ENCODE data around the gene C1QTNF7. TPM values are rescaled to one million over a fixed set of nuclear protein-coding genes. Genes with fewer than 3 reads are reported as not detected.
A peak's percentile ranks its signal among the peaks of the same experiment; 100 is the strongest.

The C1QTNF7 gene
- total and polyA plus RNA-seq, 2 donors, result 0.61 to 0.94 TPM

DNA sequence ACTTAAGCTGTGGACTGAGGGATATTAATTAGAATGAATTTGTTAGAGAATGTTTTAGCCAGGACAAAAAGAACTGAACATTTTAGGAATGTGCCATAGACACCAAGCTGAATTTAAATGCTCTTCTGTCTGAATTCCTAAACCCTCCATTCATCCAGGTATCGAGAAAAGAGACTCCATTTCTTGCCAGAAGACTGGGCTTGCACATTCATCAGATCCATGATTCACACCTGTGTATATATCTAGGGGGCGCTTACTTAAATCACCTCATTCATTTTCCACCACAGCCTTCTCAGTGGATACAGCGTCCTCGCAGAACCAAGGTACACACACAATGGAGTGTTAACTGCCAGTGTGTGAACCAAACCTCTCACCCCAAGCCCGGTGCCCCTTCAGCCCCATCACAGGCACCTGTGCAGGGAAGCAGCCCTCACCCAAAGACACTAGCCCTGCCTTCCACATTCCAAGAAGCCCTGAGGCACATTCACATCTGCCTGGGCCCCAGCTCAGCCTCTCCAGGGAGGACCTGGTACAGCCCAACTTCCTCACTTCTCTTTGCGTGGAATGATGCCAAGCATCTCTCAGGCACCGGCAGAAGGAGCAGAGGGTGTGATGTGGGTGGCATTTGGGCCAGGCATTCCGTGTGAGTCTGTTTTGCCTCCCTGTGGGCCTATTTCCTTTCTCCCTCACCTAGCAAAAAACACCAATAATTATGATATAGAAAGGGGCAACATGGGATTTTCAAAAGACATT is 35.6 kb upstream of the C1QTNF7 start:
- Histone ChIP-seq H3K27ac (ENCODE audit: low read depth in 1 of 2, low read length in 1 of 2) (no peak overlapping the region), H3K36me3 (ENCODE audit: control insufficient read depth in 2 of 2, insufficient read depth in 2 of 2, low read length in 1 of 2) (no peaks in the 10 kb centered on the region), H3K4me1 (ENCODE audit: control insufficient read depth in 2 of 2, insufficient read depth in 2 of 2, low read length in 2 of 2) (no peaks in the 10 kb centered on the region), H3K27me3 (ENCODE audit: control insufficient read depth in 2 of 2, insufficient read depth in 1 of 2, low read length in 1 of 2) (no peaks in the 10 kb centered on the region), H3K9me3 (ENCODE audit: control insufficient read depth in 2 of 2, insufficient read depth in 1 of 2, low read length in 1 of 2) (no peaks in the 10 kb centered on the region), H3K4me3 (ENCODE audit: low read length in 2 of 2) (no peak overlapping the region)
- DNase-seq (ENCODE audit: low read depth in 6 of 9, low spot score in 9 of 9), result no peak
- WGBS, result 97% methylated on average over 8 of the region's 8 CpGs

DNA sequence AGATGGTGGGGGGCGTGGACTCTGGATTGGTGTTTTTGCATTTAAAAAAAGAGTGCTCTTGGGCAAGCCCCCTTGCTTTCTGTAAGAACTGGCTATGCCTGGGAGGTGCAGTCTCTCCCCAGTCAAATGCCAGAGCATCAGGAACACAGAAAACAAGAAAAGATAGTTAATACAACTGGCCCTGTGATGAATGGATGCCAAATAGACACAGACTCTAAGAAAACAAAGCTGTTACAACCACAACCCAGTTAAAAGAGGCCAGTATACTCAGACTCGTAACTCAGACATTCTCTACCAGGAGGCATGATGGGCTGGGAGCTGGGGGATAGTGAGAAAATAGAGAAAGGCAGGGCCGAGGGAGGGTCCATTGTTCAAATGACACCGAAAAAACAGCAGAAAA is 32.5 kb upstream of the C1QTNF7 start:
- H3K27ac ChIP-seq (ENCODE audit: low read depth in 1 of 2, low read length in 1 of 2), result no peak overlapping the region
- H3K36me3 ChIP-seq (ENCODE audit: control insufficient read depth in 2 of 2, insufficient read depth in 2 of 2, low read length in 1 of 2), result no peaks in the 10 kb centered on the region
- 95% methylated on average over 4 of the region's 4 CpGs for WGBS
- H3K4me1 ChIP-seq (ENCODE audit: control insufficient read depth in 2 of 2, insufficient read depth in 2 of 2, low read length in 2 of 2), result peaks cover under 1% of the 10 kb centered on the region in 2 donors
- H3K4me3 ChIP-seq (ENCODE audit: low read length in 2 of 2), result no peak overlapping the region
- H3K27me3 ChIP-seq (ENCODE audit: control insufficient read depth in 2 of 2, insufficient read depth in 1 of 2, low read length in 1 of 2), result no peaks in the 10 kb centered on the region
- no peaks in the 10 kb centered on the region for H3K9me3 ChIP-seq (ENCODE audit: control insufficient read depth in 2 of 2, insufficient read depth in 1 of 2, low read length in 1 of 2)
- no peak for DNase-seq (ENCODE audit: low read depth in 6 of 9, low spot score in 9 of 9)

DNA sequence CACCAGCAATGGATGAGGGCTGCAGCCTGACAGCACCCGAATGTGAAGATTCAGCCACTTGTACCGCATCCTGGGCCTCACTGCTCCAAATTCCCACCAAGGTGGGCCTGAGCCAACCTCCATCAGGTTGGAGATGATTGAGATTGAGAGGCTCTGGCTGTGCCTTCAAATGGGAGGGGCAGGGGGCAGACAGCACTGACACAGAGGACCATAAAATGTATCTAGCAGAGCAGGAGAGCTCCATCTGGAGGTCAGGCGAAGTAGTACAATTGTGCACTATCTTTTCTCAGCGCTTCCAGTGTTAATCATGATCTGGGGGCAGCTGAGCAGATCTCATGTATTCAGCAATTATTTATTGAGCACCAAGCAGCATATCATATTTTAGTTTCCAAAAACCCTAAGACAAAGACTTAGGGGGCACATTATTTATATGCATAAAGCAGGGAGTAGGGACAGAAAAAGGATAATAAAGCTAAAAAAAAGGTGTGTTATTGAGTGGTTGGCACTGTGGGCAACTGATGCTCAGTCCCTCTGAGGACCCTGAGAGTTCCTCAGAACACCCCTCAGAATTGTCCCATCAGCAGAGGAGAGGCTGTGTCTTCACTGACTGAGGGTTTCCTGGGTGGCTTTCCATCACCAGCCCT is 31.6 kb upstream of the C1QTNF7 start:
- H3K9me3 ChIP-seq (ENCODE audit: control insufficient read depth in 2 of 2, insufficient read depth in 1 of 2, low read length in 1 of 2), result no peaks in the 10 kb centered on the region
- H3K36me3 ChIP-seq (ENCODE audit: control insufficient read depth in 2 of 2, insufficient read depth in 2 of 2, low read length in 1 of 2), result no peaks in the 10 kb centered on the region
- WGBS, result 61% methylated on average over 4 of the region's 4 CpGs
- peak in 4 of 9 donors; percentile 40 to 78 (median 62) for DNase-seq (ENCODE audit: low read depth in 6 of 9, low spot score in 9 of 9)
- no peak overlapping the region for H3K4me3 ChIP-seq (ENCODE audit: low read length in 2 of 2)
- H3K27ac ChIP-seq (ENCODE audit: low read depth in 1 of 2, low read length in 1 of 2), result no peak overlapping the region
- peaks cover 10 to 11% of the 10 kb centered on the region in 2 donors for H3K4me1 ChIP-seq (ENCODE audit: control insufficient read depth in 2 of 2, insufficient read depth in 2 of 2, low read length in 2 of 2)
- no peaks in the 10 kb centered on the region for H3K27me3 ChIP-seq (ENCODE audit: control insufficient read depth in 2 of 2, insufficient read depth in 1 of 2, low read length in 1 of 2)

DNA sequence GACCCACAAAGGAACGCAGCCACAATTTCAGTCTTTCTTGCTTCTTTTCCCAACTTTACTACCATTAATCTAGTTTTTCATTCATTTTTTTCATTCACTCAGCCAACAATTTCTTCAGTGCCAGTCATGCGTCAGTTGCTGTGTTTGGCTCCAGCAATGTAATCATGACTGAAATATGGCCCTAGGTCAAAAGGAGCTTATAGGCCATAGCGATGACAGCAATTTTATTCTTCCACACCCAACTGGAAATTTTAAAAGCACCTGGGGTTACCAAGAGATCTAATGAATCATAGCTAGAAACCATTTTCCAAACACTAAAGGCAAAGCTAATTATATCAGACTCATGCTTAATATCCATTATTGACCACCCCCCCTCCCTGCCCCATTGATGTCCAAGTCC is 29.8 kb upstream of the C1QTNF7 start:
- DNase-seq (ENCODE audit: low read depth in 6 of 9, low spot score in 9 of 9), result no peak
- H3K27ac ChIP-seq (ENCODE audit: low read depth in 1 of 2, low read length in 1 of 2), result no peak overlapping the region
- 66% methylated on average over 3 of the region's 3 CpGs for WGBS
- no peak overlapping the region for H3K4me3 ChIP-seq (ENCODE audit: low read length in 2 of 2)
- no peaks in the 10 kb centered on the region for H3K27me3 ChIP-seq (ENCODE audit: control insufficient read depth in 2 of 2, insufficient read depth in 1 of 2, low read length in 1 of 2)
- H3K4me1 ChIP-seq (ENCODE audit: control insufficient read depth in 2 of 2, insufficient read depth in 2 of 2, low read length in 2 of 2), result peaks cover 12 to 14% of the 10 kb centered on the region in 2 donors
- no peaks in the 10 kb centered on the region for H3K36me3 ChIP-seq (ENCODE audit: control insufficient read depth in 2 of 2, insufficient read depth in 2 of 2, low read length in 1 of 2)
- no peaks in the 10 kb centered on the region for H3K9me3 ChIP-seq (ENCODE audit: control insufficient read depth in 2 of 2, insufficient read depth in 1 of 2, low read length in 1 of 2)

DNA sequence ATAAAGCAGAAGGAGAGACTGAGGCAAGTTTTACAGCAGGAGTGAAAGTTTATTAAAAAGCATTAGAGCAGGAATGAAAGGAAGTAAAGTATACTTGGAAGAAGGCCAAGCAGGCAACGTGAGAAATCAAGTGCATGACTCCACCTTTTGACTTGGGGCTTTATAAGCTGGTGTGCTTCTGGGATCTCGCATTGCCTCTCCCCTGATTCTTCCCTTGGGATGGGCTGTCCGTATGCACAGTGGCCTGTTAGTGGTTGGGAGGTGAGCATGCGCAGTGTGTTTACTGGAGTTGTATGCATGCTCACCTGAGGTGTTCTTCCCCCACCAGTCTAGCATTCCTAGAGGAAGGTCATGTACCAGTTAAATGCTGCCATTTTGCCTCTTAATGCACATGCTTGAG is 29.1 kb upstream of the C1QTNF7 start:
- no peak overlapping the region for H3K4me3 ChIP-seq (ENCODE audit: low read length in 2 of 2)
- H3K27me3 ChIP-seq (ENCODE audit: control insufficient read depth in 2 of 2, insufficient read depth in 1 of 2, low read length in 1 of 2), result no peaks in the 10 kb centered on the region
- no peaks in the 10 kb centered on the region for H3K9me3 ChIP-seq (ENCODE audit: control insufficient read depth in 2 of 2, insufficient read depth in 1 of 2, low read length in 1 of 2)
- no peak overlapping the region for H3K27ac ChIP-seq (ENCODE audit: low read depth in 1 of 2, low read length in 1 of 2)
- 72% methylated on average over 4 of the region's 4 CpGs for WGBS
- H3K36me3 ChIP-seq (ENCODE audit: control insufficient read depth in 2 of 2, insufficient read depth in 2 of 2, low read length in 1 of 2), result no peaks in the 10 kb centered on the region
- no peak for DNase-seq (ENCODE audit: low read depth in 6 of 9, low spot score in 9 of 9)
- peaks cover 12 to 14% of the 10 kb centered on the region in 2 donors for H3K4me1 ChIP-seq (ENCODE audit: control insufficient read depth in 2 of 2, insufficient read depth in 2 of 2, low read length in 2 of 2)

DNA sequence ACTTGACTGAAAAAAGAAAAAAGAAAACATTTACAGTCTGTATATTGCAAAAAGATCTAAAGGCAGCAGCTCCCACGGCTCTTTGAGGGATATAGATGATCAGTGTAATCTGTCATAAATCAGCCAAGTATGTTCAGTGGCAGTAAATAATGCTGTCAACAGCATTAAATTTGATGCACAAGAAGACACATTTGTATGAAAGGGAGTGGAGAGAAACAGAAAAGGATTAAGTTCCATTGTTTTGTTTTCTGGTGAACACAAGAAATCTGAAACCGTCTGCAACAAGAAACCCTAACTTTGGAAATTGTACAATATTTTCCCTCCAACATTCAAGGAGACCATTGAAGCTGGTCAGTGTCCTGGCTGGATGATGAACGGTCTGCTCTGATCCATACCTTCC is 27.6 kb upstream of the C1QTNF7 start:
- Histone ChIP-seq H3K9me3 (ENCODE audit: control insufficient read depth in 2 of 2, insufficient read depth in 1 of 2, low read length in 1 of 2) (no peaks in the 10 kb centered on the region), H3K4me3 (ENCODE audit: low read length in 2 of 2) (no peak overlapping the region), H3K27ac (ENCODE audit: low read depth in 1 of 2, low read length in 1 of 2) (peak overlapping the region in 1 of 2 donors; percentile 76), H3K36me3 (ENCODE audit: control insufficient read depth in 2 of 2, insufficient read depth in 2 of 2, low read length in 1 of 2) (no peaks in the 10 kb centered on the region), H3K4me1 (ENCODE audit: control insufficient read depth in 2 of 2, insufficient read depth in 2 of 2, low read length in 2 of 2) (peaks cover 12 to 14% of the 10 kb centered on the region in 2 donors), H3K27me3 (ENCODE audit: control insufficient read depth in 2 of 2, insufficient read depth in 1 of 2, low read length in 1 of 2) (no peaks in the 10 kb centered on the region)
- WGBS, result 92% methylated on average over 3 of the region's 3 CpGs
- DNase-seq (ENCODE audit: low read depth in 6 of 9, low spot score in 9 of 9), result peak in 1 of 9 donors; percentile 15

DNA sequence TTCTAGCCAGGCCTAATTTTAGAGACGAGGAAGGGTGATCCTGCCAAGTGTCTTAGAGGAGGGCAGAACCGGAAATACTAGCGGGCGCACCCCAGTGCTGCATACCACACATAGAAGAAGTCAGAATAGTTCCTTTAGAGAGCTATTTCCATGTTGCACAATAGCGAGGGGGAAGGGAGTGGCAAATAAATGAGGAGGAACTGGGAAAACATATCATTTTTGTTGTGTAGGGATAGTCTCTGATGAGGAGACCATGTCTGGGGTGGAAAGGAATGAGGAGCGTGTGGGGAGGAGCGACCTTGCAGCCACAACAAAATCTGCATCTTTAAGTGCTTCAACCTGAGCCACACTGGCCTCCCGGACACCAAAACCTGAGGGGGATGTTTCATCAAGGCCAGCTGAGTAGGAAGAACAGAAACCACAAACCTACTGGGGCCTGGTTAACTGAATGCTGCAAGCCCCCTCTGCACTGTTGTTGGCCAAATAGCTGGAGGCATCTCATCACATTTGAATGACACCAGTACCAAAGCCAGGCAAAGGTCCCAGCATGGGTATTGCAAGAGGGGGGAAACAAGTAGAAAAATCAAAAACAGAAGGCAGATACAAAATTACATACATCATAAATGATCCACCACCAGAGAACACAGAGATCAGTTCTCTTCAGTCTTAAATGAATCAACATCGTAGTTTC is 26.7 kb upstream of the C1QTNF7 start:
- H3K9me3 ChIP-seq (ENCODE audit: control insufficient read depth in 2 of 2, insufficient read depth in 1 of 2, low read length in 1 of 2), result no peaks in the 10 kb centered on the region
- peak overlapping the region in 1 of 2 donors; percentile 0 for H3K4me3 ChIP-seq (ENCODE audit: low read length in 2 of 2)
- no peaks in the 10 kb centered on the region for H3K27me3 ChIP-seq (ENCODE audit: control insufficient read depth in 2 of 2, insufficient read depth in 1 of 2, low read length in 1 of 2)
- peak overlapping the region; percentile 43 to 76 for H3K27ac ChIP-seq (ENCODE audit: low read depth in 1 of 2, low read length in 1 of 2)
- no peaks in the 10 kb centered on the region for H3K36me3 ChIP-seq (ENCODE audit: control insufficient read depth in 2 of 2, insufficient read depth in 2 of 2, low read length in 1 of 2)
- WGBS, result 11% methylated on average over 9 of the region's 9 CpGs
- peak in 6 of 9 donors; percentile 36 to 81 (median 48) for DNase-seq (ENCODE audit: low read depth in 6 of 9, low spot score in 9 of 9)
- H3K4me1 ChIP-seq (ENCODE audit: control insufficient read depth in 2 of 2, insufficient read depth in 2 of 2, low read length in 2 of 2), result peaks cover 12 to 14% of the 10 kb centered on the region in 2 donors

DNA sequence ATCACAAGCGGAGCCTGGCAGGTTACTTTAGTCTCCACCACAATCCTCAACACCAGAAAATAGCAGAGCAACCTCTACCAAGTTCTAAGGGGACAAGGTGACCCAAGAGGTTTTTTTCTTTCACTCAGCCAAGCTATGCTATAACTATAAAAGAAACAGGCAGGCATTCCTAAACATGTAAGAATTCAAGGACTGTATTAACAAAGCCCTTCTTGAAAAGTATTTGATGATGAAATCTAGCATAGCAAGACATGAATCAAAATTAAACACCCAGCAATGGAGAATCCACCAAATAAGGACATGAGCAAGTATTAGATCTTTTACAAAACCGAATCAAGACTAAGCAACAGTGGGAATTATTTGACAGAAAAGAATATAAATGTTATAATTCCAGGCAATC is 25.7 kb upstream of the C1QTNF7 start:
- no peaks in the 10 kb centered on the region for H3K9me3 ChIP-seq (ENCODE audit: control insufficient read depth in 2 of 2, insufficient read depth in 1 of 2, low read length in 1 of 2)
- H3K4me3 ChIP-seq (ENCODE audit: low read length in 2 of 2), result no peak overlapping the region
- H3K36me3 ChIP-seq (ENCODE audit: control insufficient read depth in 2 of 2, insufficient read depth in 2 of 2, low read length in 1 of 2), result no peaks in the 10 kb centered on the region
- 94% methylated on average over 2 of the region's 2 CpGs for WGBS
- DNase-seq (ENCODE audit: low read depth in 6 of 9, low spot score in 9 of 9), result peak in 1 of 9 donors; percentile 30
- peaks cover 12 to 14% of the 10 kb centered on the region in 2 donors for H3K4me1 ChIP-seq (ENCODE audit: control insufficient read depth in 2 of 2, insufficient read depth in 2 of 2, low read length in 2 of 2)
- H3K27me3 ChIP-seq (ENCODE audit: control insufficient read depth in 2 of 2, insufficient read depth in 1 of 2, low read length in 1 of 2), result no peaks in the 10 kb centered on the region
- peak overlapping the region in 1 of 2 donors; percentile 76 for H3K27ac ChIP-seq (ENCODE audit: low read depth in 1 of 2, low read length in 1 of 2)

DNA sequence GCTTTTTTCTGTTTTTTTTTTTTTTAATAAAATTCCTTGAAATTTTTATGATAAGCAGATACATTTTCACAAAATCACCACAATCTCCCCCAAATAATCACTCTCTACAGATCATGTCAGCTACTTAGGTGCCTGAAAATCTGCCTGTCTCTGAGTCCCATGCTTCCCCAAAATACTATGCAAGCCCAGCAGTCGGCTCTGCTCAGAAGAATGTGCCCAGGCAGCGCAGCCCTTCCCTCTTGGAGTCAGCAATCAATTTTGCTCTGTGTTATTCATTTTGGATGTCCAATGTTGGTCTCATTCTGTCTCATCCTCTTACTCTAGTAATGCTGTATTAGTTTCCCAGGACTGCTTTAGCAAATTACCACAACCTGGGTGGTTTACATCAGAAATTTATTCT is 24.9 kb upstream of the C1QTNF7 start:
- H3K27me3 ChIP-seq (ENCODE audit: control insufficient read depth in 2 of 2, insufficient read depth in 1 of 2, low read length in 1 of 2), result no peaks in the 10 kb centered on the region
- H3K36me3 ChIP-seq (ENCODE audit: control insufficient read depth in 2 of 2, insufficient read depth in 2 of 2, low read length in 1 of 2), result no peaks in the 10 kb centered on the region
- no peaks in the 10 kb centered on the region for H3K9me3 ChIP-seq (ENCODE audit: control insufficient read depth in 2 of 2, insufficient read depth in 1 of 2, low read length in 1 of 2)
- no peak overlapping the region for H3K4me3 ChIP-seq (ENCODE audit: low read length in 2 of 2)
- WGBS, result 93% methylated on average over 2 of the region's 2 CpGs
- no peak overlapping the region for H3K27ac ChIP-seq (ENCODE audit: low read depth in 1 of 2, low read length in 1 of 2)
- DNase-seq (ENCODE audit: low read depth in 6 of 9, low spot score in 9 of 9), result no peak
- H3K4me1 ChIP-seq (ENCODE audit: control insufficient read depth in 2 of 2, insufficient read depth in 2 of 2, low read length in 2 of 2), result peaks cover 12 to 14% of the 10 kb centered on the region in 2 donors

Measured in thymus (tissue), 11 donors.